GM19023 (cell line): ENCODE results near the gene UBR3.
"Not testable (repeated sequence)": the region's sequence is repeated elsewhere in the genome, so short reads cannot be mapped to it uniquely, and the experiment has no call there.

ENCODE experiments used
- ATAC-seq: cut with Tn5 transposase; IDR thresholded peaks from one replicate; pipeline ENCODE4 v1.9.1; 2021; ENCODE audit warnings: mild to moderate bottlenecking, moderate library complexity; ENCODE audit not compliant: unreplicated experiment

Gene UBR3

GRCh38 chr2:169823996-169824372, 3.3 kb upstream of the UBR3 start:
- ATAC-seq: no peak

DNA sequence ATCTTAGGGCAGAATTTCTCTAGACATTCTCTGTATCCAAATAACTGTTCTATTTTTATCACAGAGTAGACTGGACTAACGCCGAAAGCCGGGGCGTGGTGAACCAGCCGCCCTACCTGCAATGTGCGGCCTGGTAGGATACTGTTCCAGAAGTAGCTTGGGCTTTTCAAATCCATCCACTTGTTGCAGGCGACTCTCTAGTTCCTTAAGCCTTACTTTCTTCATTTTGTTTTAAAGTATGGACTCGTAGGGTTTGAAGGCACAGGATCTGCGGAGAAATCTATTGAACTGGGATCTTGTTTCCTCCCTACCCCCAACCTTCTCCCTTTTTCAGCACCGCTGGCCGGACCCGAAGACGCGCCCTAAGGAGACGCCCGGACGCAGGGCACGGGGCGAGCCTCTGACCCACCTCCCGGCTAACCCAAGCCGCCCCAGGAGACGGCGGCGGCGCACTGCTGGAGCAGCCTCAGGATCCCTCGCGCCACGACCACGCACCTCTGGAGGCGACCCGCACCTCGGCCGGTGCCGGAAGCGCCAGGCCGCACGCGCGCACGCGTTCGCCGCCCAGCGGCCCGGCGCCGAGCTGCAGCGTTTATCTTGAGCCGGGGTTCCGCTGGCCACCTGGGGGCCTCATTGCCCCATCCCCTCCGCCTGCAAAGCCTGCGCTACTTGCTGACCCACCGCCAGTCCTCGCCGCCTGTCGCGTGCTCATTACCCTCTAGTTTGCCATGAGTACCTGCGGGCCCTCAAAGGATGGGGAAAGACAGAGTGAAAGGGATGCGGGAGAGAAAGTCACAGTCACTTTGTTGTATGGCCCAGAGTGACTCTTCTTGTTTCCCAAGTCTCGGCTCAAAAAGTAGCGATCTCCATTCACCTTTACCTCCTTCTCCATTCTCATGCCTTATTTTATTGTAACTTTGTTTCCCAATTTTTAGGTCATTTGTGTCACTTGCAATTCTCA, 2.6 kb upstream of the UBR3 start, which contains the start of gene METTL5:
Gene METTL5, minus strand, starts transcription at position 533 of the 961 bp plus-strand sequence. Its CDS starts 308 bp downstream, at position 225.
- peak; percentile 60 for ATAC-seq

DNA sequence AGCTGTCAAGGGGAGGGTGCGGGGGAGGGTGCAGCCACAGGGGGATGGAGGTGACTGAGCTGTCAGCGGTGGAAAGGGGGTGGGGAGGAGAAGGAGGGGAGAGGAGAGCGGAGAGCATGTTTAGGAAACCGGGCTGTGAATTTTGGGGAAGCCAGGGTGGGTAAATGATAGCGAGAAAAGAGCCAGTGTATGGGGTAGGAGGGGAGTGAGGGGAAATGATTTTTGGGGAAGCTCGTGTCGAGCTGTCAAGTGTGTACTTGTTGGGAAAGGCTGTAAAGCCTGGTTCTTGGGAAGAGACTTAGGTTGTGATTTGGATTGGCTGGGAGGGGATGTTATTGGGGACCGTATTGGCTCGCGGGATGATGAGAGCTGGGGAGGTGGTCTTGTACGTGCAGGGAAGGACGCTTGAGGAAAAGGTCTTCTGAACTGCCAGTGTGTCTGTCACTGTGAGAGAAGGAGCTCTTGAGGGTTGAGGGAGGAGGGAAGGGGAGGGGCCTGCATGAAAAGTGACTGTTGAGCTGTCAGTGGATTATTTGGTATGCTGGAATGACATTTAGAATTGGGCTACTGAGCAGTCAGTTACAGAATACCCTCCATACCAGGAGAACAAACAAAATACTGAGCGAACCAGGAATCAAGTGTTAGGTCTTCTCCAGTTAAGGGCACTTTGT, 1.0 kb downstream of the UBR3 start:
- ATAC-seq: peak; percentile 23

GRCh38 chr2:169834401-169834800, 7.1 kb downstream of the UBR3 start:
- no peak for ATAC-seq

DNA sequence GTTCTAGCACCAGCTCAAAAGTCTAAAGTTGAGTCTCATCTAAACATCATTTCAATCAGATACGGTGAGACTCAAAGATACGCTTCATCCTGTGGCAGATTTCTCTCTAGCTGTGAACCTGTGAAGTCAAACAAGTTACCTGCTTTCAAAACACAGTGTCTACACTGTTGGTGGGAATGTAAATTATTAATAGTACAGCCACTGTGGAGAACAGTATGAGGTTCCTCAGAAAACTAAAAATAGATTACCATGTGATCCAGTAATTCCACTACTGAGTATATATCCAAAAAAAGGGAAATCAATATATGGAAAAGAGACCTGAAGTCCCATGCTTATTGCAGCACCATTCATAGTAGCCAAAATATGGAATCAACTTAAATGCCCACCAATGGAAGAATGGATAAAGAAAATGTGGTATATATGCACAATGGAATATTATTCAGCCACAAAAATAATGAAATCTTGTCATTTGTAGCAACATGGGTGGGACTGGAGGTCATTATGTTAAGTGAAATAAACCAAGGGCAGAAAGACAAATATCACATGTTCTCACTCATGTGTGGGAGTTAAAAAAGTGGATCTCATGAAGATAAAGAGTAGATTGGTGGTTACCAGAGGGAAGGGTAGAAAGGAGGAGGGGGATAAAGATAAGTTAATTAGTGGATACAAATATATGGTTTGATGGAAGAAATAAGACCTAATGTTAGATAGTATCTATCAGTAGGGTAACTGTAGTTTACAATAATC, 11.7 kb downstream of the UBR3 start:
- no peak for ATAC-seq

- no peak for ATAC-seq
Measured at GRCh38 chr2:169839954-169840746, 12.9 kb downstream of the UBR3 start.

GRCh38 chr2:169840747-169841142, 13.5 kb downstream of the UBR3 start:
- no peak for ATAC-seq

DNA sequence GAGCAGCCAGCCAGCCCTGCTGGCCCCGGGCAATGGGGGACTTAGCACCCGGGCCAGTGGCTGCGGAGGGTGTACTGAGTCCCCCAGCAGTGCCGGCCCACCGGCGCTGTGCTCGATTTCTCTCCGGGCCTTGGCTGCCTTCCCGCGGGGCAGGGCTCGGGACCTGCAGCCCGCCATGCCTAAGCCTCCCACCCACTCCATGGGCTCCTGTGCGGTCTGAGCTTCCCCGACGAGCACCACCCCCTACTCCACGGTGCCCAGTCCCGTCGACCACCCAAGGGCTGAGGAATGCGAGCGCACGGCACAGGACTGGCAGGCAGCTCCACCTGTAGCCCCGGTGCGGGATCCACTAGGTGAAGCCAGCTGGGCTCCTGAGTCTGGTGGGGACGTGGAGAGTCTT, 14.4 kb downstream of the UBR3 start:
- ATAC-seq: not testable (repeated sequence)

DNA sequence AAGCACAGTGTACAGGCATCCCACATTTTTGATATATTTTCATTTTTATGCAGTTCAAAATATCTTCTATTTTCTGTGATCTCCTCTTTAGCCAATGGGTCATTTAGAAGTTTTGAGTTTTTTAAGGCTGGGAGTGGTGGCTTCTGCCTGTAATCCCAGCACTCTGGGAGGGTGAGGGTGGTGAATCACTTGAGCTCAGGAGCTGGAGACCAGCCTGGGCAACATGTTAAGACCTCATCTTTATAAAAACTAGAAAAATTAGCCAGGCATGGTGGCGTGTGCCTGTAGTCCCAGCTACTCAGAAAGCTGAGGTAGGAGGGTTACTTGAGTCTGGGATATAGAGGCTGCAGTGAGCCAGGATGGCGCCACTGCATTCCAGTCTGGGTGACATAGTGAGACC, 17.8 kb downstream of the UBR3 start:
- ATAC-seq: no peak

- ATAC-seq: not testable (repeated sequence)
Measured at GRCh38 chr2:169848959-169849693, 21.9 kb downstream of the UBR3 start.

- ATAC-seq: no peak
Measured at GRCh38 chr2:169849710-169850109, 22.5 kb downstream of the UBR3 start.

GRCh38 chr2:169853041-169853668, 25.9 kb downstream of the UBR3 start:
- ATAC-seq: no peak

DNA sequence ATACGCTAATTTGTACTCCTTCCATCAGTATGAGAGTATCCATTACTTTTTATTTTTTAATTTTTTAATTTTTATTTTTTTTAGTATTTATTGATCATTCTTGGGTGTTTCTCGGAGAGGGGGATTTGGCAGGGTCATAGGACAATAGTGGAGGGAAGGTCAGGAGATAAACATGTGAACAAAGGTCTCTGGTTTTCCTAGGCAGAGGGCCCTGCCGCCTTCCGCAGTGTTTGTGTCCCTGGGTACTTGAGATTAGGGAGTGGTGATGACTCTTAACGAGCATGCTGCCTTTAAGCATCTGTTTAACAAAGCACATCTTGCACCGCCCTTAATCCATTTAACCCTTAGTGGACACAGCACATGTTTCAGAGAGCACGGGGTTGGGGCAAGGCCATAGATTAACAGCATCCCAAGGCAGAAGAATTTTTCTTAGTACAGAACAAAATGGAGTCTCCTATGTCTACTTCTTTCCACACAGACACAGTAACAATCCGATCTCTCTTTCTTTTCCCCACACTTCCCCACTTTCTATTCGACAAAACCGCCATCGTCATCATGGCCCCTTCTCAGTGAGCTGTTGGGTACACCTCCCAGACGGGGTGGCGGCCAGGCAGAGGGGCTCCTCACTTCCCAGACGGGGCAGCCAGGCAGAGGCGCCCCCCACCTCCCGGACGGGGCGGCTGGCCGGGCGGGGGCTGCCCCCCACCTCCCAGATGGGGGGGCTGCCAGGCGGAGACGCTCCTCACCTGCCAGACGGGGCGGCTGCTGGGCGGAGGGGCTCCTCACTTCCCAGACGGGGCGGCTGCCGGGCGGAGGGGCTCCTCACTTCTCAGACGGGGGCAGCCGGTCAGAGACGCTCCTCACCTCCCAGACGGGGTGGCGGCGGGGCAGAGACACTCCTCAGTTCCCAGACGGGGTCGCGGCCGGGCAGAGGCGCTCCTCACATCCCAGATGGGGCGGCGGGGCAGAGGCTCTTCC, 28.3 kb downstream of the UBR3 start:
- not testable (repeated sequence) for ATAC-seq

DNA sequence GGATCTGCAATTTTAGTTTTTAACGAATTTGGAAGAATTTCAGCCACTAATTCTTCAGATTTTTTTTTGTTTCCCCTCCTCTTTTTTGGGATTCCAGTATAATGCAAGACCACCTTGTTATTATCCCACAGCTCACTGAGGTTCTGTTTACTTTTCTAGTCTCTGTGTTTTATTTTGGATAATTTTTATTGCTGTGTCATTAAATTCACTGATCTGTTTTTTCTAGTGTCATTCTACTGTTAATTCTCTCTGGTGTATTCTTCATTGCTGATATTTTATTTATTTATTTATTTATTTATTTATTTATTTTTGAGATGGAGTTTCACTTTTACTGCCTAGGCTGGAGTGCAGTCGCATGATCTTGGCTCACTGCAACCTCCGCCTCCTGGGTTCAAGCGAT, 32.2 kb downstream of the UBR3 start:
- no peak for ATAC-seq

DNA sequence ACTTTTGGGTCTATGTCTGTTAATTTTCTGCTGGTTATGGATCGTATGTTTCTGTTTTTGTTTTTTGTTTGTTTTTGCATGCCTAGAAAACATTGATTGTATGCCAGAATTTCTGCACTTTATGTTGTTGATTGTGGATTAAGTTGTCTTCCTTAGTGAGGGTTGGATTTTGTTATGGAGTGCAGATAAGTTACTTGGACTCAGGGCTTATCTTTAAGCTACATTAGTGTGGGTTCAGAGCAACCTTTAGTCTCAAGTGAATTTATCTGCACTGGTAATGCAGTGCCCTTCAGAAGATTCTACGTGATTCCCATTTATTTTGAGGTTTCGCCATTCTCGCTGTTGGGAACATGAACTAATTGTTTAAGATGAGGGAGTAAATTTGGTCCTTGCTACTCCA, 32.9 kb downstream of the UBR3 start:
- ATAC-seq: no peak

- no peak for ATAC-seq
Measured at GRCh38 chr2:169862816-169863215, 35.6 kb downstream of the UBR3 start.

DNA sequence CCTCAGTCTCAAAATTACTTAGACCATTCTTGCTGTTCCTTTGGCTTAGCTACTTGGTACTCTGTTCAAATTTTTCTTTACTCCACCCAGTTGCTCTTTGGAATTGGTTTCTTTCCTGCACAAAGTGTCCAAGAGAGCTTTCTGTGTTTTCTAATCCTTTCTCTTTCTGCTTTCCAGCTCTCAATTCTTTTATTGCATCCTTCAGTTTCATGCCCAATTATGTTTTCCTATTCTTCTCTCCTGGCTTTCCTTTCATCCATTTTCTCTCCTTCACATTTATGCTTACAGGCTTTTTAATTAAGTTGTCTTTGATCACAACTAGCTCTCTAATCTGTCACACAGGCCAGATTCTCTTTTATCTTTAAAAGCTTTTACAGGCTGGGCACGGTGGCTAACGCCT, 38.2 kb downstream of the UBR3 start:
- ATAC-seq: no peak

- ATAC-seq: not testable (repeated sequence)
Measured at GRCh38 chr2:169866230-169866629, 39.0 kb downstream of the UBR3 start.
